ENCODE data around the gene MBD3. TPM values are rescaled to one million over a fixed set of nuclear protein-coding genes. Genes with fewer than 3 reads are reported as not detected.

MBD3 gene
- total and polyA plus RNA-seq, 7 donors, result 26.1 to 105 (median 61.7) TPM

GRCh38 chr19:1634242-1634937 is 41.7 kb upstream of the MBD3 start:
- no peak overlapping the region for H3K27ac ChIP-seq
- intact Hi-C loops (cut with DNase I), result no loop called here
- no peaks in the 10 kb centered on the region for H3K4me1 ChIP-seq
- no peak for DNase-seq
- no peak for TF ChIP-seq POLR2AphosphoS5 (IDR thresholded peaks at IDR 0.05)
- H3K9me3 ChIP-seq, result no peaks in the 10 kb centered on the region
- no peak overlapping the region for H3K4me3 ChIP-seq
- H3K27me3 ChIP-seq, result no peaks in the 10 kb centered on the region
- peaks cover 0 to 41% (median 9%) of the 10 kb centered on the region in 4 donors for H3K36me3 ChIP-seq
- WGBS, 2 donors, result 96% methylated on average over 19 of the region's 19 CpGs

GRCh38 chr19:1633269-1633826 is 40.7 kb upstream of the MBD3 start:
- DNase-seq, result no peak
- H3K4me3 ChIP-seq, result no peak overlapping the region
- H3K4me1 ChIP-seq, result no peaks in the 10 kb centered on the region
- WGBS, 2 donors, result 57 to 85% methylated on average over 11 of the region's 11 CpGs
- TF ChIP-seq POLR2A (IDR thresholded peaks at IDR 0.05), result no peak
- TF ChIP-seq CTCF (IDR thresholded peaks at IDR 0.05), result no peak
- no peak for TF ChIP-seq EP300 (IDR thresholded peaks at IDR 0.05)
- no peaks in the 10 kb centered on the region for H3K27me3 ChIP-seq
- intact Hi-C loops (cut with DNase I), result no loop called here
- no peaks in the 10 kb centered on the region for H3K9me3 ChIP-seq
- H3K36me3 ChIP-seq, result peaks cover 0 to 41% (median 6%) of the 10 kb centered on the region in 4 donors
- H3K27ac ChIP-seq, result no peak overlapping the region

DNA sequence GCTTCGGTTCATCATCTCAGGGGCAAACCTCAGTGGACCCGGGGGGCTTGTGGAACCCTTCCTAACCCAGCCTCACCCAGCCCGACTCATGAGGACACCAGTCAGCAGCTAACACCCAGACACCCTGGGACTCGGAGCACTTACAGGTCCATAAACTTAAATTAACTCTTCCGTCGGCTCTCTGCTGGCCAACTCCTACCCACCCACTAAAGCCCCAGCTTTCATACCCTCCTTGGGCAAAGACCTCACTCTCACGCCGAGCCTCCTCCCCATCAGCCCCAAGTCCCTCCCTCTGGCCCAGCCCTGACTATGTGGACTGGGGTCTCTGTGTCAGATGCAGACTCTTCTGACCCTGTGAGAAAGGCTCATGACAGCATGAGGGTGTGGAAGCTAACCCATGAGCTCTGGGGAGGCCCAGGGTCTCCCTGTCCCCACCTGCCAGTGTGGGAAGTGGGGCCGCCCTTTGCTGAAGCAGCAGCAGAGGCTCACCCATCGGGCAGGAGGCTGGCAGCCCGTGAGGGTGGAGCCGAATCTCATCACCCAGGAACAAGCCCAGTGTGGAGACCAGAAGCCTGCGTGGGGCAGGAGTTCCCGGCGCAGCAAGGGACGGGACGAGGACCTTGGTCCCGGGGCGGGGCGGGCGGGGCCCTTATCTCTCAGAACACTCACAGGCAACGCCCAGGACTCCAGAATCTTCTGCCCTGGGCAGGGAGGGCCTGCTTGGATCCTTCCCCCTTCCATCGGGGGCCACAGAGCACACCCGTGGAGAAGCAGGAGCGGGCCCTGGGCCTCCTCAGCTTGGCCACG is 40.0 kb upstream of the MBD3 start:
- Histone ChIP-seq H3K36me3 (peaks cover 0 to 37% (median 6%) of the 10 kb centered on the region in 4 donors), H3K4me3 (no peak overlapping the region), H3K27ac (no peak overlapping the region), H3K4me1 (no peaks in the 10 kb centered on the region), H3K27me3 (no peaks in the 10 kb centered on the region), H3K9me3 (no peaks in the 10 kb centered on the region)
- intact Hi-C loops (cut with DNase I), result no loop called here
- no peak for DNase-seq
- no peak for TF ChIP-seq POLR2A (IDR thresholded peaks at IDR 0.05)
- WGBS, 2 donors, result 35 to 79% methylated on average over 26 of the region's 26 CpGs

GRCh38 chr19:1631557-1632100 is 39.0 kb upstream of the MBD3 start:
- TF ChIP-seq POLR2AphosphoS5 (IDR thresholded peaks at IDR 0.05), result no peak
- no peak for TF ChIP-seq POLR2A (IDR thresholded peaks at IDR 0.05)
- TF ChIP-seq CTCF (IDR thresholded peaks at IDR 0.05), result no peak
- no peak for TF ChIP-seq EP300 (IDR thresholded peaks at IDR 0.05)
- Histone ChIP-seq H3K9me3 (no peaks in the 10 kb centered on the region), H3K4me3 (no peak overlapping the region), H3K27me3 (no peaks in the 10 kb centered on the region), H3K4me1 (no peaks in the 10 kb centered on the region), H3K27ac (no peak overlapping the region), H3K36me3 (peaks cover 0 to 37% (median 6%) of the 10 kb centered on the region in 4 donors)
- WGBS, 2 donors, result 94% methylated on average over 31 of the region's 31 CpGs
- intact Hi-C loops (cut with DNase I), result no loop called here
- no peak for DNase-seq

DNA sequence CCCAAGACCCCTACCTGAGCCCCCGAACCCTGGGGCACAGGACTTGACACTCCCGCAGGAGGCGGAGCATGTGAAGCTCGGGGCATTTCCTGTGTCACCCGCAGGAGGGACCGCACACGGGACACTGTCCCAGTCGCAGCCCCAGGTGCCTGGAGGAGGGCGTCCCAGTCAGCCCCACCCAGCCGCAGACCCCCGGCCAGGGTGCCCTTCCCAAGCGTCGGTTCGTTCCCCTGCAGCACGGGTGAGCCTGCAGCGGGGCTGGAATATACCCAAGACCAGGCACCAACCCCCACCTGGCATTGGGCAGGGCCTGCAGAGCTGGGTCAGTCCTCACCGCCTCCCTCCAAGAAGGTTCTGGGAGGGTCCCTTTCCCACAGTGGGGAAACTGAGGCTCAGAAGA is 38.1 kb upstream of the MBD3 start:
- 94% methylated on average over 17 of the region's 17 CpGs for WGBS, 2 donors
- no peak overlapping the region for H3K27ac ChIP-seq
- TF ChIP-seq POLR2AphosphoS5 (IDR thresholded peaks at IDR 0.05) (no peak), POLR2A (IDR thresholded peaks at IDR 0.05) (no peak), CTCF (IDR thresholded peaks at IDR 0.05) (no peak), EP300 (IDR thresholded peaks at IDR 0.05) (no peak)
- intact Hi-C loops (cut with DNase I), result no loop called here
- no peak for DNase-seq
- no peaks in the 10 kb centered on the region for H3K27me3 ChIP-seq
- H3K9me3 ChIP-seq, result no peaks in the 10 kb centered on the region
- no peak overlapping the region for H3K4me3 ChIP-seq
- H3K4me1 ChIP-seq, result no peaks in the 10 kb centered on the region
- peaks cover 0 to 41% (median 6%) of the 10 kb centered on the region in 4 donors for H3K36me3 ChIP-seq
